Smooth muscle cell (in vitro differentiated cells): ENCODE measurements around the gene ANKUB1. TPM values are rescaled to one million over a fixed set of nuclear protein-coding genes. Genes with fewer than 3 reads are reported as not detected.
"Not testable (repeated sequence)": the region's sequence is repeated elsewhere in the genome, so short reads cannot be mapped to it uniquely, and the experiment has no call there.

Source experiments
- DNase-seq: peaks from one replicate; lab custom pipeline; 2025; ENCODE audit not compliant: unreplicated experiment; lab: John Stamatoyannopoulos, UW
- H2AFZ ChIP-seq: fragments of 200-600 bp; sonication (generic); 2 replicates; pipeline ENCODE4 v1.6.0; 2016; ENCODE audit warnings: antibody characterized with exemption, low read depth, mild to moderate bottlenecking
- H3F3A ChIP-seq: fragments of 200-600 bp; sonication (generic); 2 replicates; pipeline ENCODE4 v1.6.0; 2017; ENCODE audit warnings: antibody characterized with exemption, low read depth
- H3K27ac ChIP-seq: fragments of 200-600 bp; sonication (generic); 2 replicates; pipeline ENCODE4 v1.5.1; 2016; ENCODE audit warnings: low read depth, mild to moderate bottlenecking
- H3K27me3 ChIP-seq: fragments of 200-600 bp; sonication (generic); 2 replicates; pipeline ENCODE4 v1.6.1; 2016; ENCODE audit warnings: low read depth, mild to moderate bottlenecking
- H3K36me3 ChIP-seq: fragments of 200-600 bp; sonication (generic); 2 replicates; pipeline ENCODE4 v1.5.1; 2016; ENCODE audit warnings: low read depth
- H3K4me1 ChIP-seq: fragments of 200-600 bp; sonication (generic); 2 replicates; pipeline ENCODE4 v1.5.1; 2016; ENCODE audit warnings: low read depth
- H3K4me2 ChIP-seq: fragments of 200-600 bp; sonication (generic); 2 replicates; pipeline ENCODE4 v1.6.0; 2016; ENCODE audit warnings: mild to moderate bottlenecking
- H3K4me3 ChIP-seq: fragments of 200-600 bp; sonication (generic); 2 replicates; pipeline ENCODE4 v1.5.1; 2016; ENCODE audit warnings: mild to moderate bottlenecking
- H3K79me2 ChIP-seq: fragments of 200-600 bp; sonication (generic); 2 replicates; pipeline ENCODE4 v1.6.0; 2016; ENCODE audit warnings: low read depth, mild to moderate bottlenecking
- H3K9ac ChIP-seq: fragments of 200-600 bp; sonication (generic); 2 replicates; pipeline ENCODE4 v1.6.0; 2016; ENCODE audit warnings: low read depth
- H3K9me3 ChIP-seq: fragments of 200-600 bp; sonication (generic); replicated peaks from 2 replicates; pipeline ENCODE4 v1.5.1; 2016; ENCODE audit warnings: low read depth
- H4K20me1 ChIP-seq: fragments of 200-600 bp; sonication (generic); 2 replicates; pipeline ENCODE4 v1.6.0; 2016; ENCODE audit warnings: low read depth
- CTCF ChIP-seq: fragments of 200-600 bp; sonication (generic); IDR thresholded peaks from 2 replicates; pipeline ENCODE4 v1.5.1; 2017; ENCODE audit warnings: borderline replicate concordance, mild to moderate bottlenecking, antibody characterized with exemption; ENCODE audit not compliant: insufficient read depth, poor library complexity, severe bottlenecking
- WGBS: methylation state at CpG from one replicate; pipeline ENCODE4 v1.1.7; 2016; ENCODE audit warnings: low lambda C conversion rate; 5-methylcytosine and 5-hydroxymethylcytosine counted together
- polyA plus RNA-seq: library from polyadenylated mRNA; unstranded; fragments of >200 nt; fragmentation: Nextera tagmentation; extraction: Ambion mirVana; gene quantifications from 2 replicates; pipeline ENCODE4 v1.2.1, GENCODE V29; 2016
- total RNA-seq: library from RNA; depleted of rRNA; stranded (reverse); fragments of >200 nt; gene quantifications from 2 replicates; pipeline ENCODE4 v1.2.3, GENCODE V29; 2014

The ANKUB1 gene
- total and polyA plus RNA-seq, 2 experiments from 2014 or later, result not detected

- TF ChIP-seq CTCF, result no peak
- Histone ChIP-seq H2AFZ (no peak overlapping the region), H3K27me3 (no peaks in the 10 kb centered on the region), H3K4me3 (no peak overlapping the region), H3K4me2 (no peak overlapping the region), H3K27ac (no peak overlapping the region), H3K36me3 (peaks cover 7% of the 10 kb centered on the region), H3K4me1 (no peaks in the 10 kb centered on the region), H3K9ac (no peak overlapping the region), H3K9me3 (peaks cover 28% of the 10 kb centered on the region), H4K20me1 (no peaks in the 10 kb centered on the region), H3F3A (no peaks in the 10 kb centered on the region), H3K79me2 (peaks cover 71% of the 10 kb centered on the region)
- WGBS, result 97% methylated on average over 2 of the region's 2 CpGs
- DNase-seq, result no peak
Measured at GRCh38 chr3:149833241-149833640, 40.9 kb upstream of the ANKUB1 start.

DNA sequence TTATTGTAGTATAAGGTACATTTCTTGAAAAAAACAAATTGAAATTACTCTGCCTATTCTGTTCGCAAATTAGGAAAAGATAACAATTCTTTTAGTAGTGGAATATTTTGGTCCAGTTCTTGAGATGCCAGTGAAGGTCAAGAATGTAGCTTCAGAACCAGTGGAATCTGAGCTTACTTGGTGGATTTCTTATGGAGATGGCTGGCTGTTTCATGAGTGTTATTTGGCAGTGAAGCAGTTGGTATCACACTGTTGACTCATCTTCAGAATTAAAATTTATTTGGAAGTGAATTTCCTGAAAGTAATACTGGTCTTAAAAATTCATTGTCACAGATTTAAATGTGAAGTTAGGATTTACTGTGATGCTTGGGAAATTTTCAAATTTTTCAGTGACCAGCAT is 39.7 kb upstream of the ANKUB1 start:
- H3K4me2 ChIP-seq, result no peak overlapping the region
- H3K4me3 ChIP-seq, result no peak overlapping the region
- WGBS, result 97% methylated on average over 1 of the region's 1 CpG
- H3K9me3 ChIP-seq, result peaks cover 28% of the 10 kb centered on the region
- no peaks in the 10 kb centered on the region for H4K20me1 ChIP-seq
- peaks cover 7% of the 10 kb centered on the region for H3K36me3 ChIP-seq
- H2AFZ ChIP-seq, result no peak overlapping the region
- H3K9ac ChIP-seq, result no peak overlapping the region
- no peak for TF ChIP-seq CTCF
- no peaks in the 10 kb centered on the region for H3K4me1 ChIP-seq
- peaks cover 77% of the 10 kb centered on the region for H3K79me2 ChIP-seq
- H3K27me3 ChIP-seq, result no peaks in the 10 kb centered on the region
- no peak for DNase-seq
- no peaks in the 10 kb centered on the region for H3F3A ChIP-seq
- H3K27ac ChIP-seq, result no peak overlapping the region

DNA sequence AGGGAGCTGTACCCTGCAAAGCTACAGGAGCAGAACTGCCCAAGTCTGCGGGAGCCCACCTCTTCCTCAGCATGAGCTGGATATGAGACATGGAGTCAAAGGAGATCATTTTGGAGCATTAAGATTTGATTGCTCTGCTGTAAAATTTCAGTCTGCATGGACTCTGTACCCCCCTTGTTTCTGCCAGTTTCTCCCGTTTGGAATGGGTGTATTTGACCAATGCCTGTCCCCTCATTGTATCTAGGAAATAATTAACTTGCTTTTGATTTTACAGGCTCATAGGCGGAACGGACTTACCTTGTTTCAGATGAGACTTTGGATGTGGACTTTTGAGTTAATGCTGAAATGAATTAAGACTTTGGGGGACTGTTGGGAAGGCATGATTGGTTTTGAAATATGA is 39.0 kb upstream of the ANKUB1 start:
- TF ChIP-seq CTCF, result no peak
- peaks cover 28% of the 10 kb centered on the region for H3K9me3 ChIP-seq
- H3F3A ChIP-seq, result no peaks in the 10 kb centered on the region
- H3K36me3 ChIP-seq, result peaks cover 7% of the 10 kb centered on the region
- no peak overlapping the region for H3K4me2 ChIP-seq
- no peak overlapping the region for H3K27ac ChIP-seq
- no peaks in the 10 kb centered on the region for H3K4me1 ChIP-seq
- H3K9ac ChIP-seq, result no peak overlapping the region
- H3K79me2 ChIP-seq, result peaks cover 77% of the 10 kb centered on the region
- H3K27me3 ChIP-seq, result no peaks in the 10 kb centered on the region
- H4K20me1 ChIP-seq, result peaks cover 6% of the 10 kb centered on the region
- H2AFZ ChIP-seq, result no peak overlapping the region
- 96% methylated on average over 4 of the region's 4 CpGs for WGBS
- no peak for DNase-seq
- H3K4me3 ChIP-seq, result no peak overlapping the region

DNA sequence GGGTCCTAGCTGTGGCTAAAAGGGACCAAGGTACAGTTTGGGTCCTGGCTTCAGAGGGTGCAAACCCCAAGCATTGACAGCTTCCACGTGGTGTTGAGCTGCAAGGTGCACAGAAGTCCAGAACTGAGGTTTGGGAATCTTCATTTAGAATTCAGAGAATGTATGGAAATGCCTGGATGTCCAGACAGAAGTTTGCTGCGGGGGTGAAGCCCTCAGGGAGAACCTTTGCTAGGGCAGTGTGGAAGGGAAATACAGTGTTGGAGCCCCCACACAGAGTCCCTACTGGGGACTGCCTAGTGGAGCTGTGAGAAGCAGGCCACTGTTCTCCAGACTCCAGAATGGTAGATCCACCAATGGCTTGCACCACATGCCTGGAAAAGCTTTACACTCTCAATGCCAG is 38.5 kb upstream of the ANKUB1 start:
- H4K20me1 ChIP-seq, result peaks cover 10% of the 10 kb centered on the region
- peaks cover 7% of the 10 kb centered on the region for H3K36me3 ChIP-seq
- no peaks in the 10 kb centered on the region for H3K27me3 ChIP-seq
- no peak for DNase-seq
- H3K79me2 ChIP-seq, result peaks cover 78% of the 10 kb centered on the region
- no peak overlapping the region for H2AFZ ChIP-seq
- TF ChIP-seq CTCF, result no peak
- no peaks in the 10 kb centered on the region for H3F3A ChIP-seq
- no peak overlapping the region for H3K27ac ChIP-seq
- H3K4me1 ChIP-seq, result no peaks in the 10 kb centered on the region
- H3K4me3 ChIP-seq, result no peak overlapping the region
- H3K9ac ChIP-seq, result no peak overlapping the region
- H3K4me2 ChIP-seq, result no peak overlapping the region
- peaks cover 28% of the 10 kb centered on the region for H3K9me3 ChIP-seq
- 96% methylated on average over 2 of the region's 2 CpGs for WGBS

GRCh38 chr3:149829631-149830030 is 37.3 kb upstream of the ANKUB1 start:
- not testable (repeated sequence) for H3K27ac ChIP-seq, DNase-seq, H3K36me3 ChIP-seq, H3K4me2 ChIP-seq, H3F3A ChIP-seq, H2AFZ ChIP-seq, H3K9ac ChIP-seq, H3K4me3 ChIP-seq, H3K4me1 ChIP-seq, H3K27me3 ChIP-seq
- Histone ChIP-seq H4K20me1 (peaks cover 20% of the 10 kb centered on the region), H3K9me3 (peaks cover 28% of the 10 kb centered on the region), H3K79me2 (peaks cover 76% of the 10 kb centered on the region)
- 97% methylated on average over 4 of the region's 4 CpGs for WGBS
